Astrocyte of the spinal cord (primary cell): ENCODE measurements around the gene ASS1.

Source experiments
- DNase-seq: peaks from one replicate; pipeline ENCODE4 v3.0.0; 2011; ENCODE audit warnings: low read depth, low spot score
- H3K4me3 ChIP-seq: 2 replicates; pipeline ENCODE4 v1.5.1; 2011; ENCODE audit warnings: low read depth, mild to moderate bottlenecking, low read length, moderate library complexity
- CTCF ChIP-seq: IDR thresholded peaks from 2 replicates; pipeline ENCODE4 v1.5.1; 2012; ENCODE audit warnings: low read depth, mild to moderate bottlenecking, low read length, inconsistent platforms
- in situ Hi-C: cut with HindIII; loops from 2 replicates; pipeline ENCODE4 v1.10.0; 2017; ENCODE audit warnings: low sequenced_read_pairs

ASS1 gene

DNA sequence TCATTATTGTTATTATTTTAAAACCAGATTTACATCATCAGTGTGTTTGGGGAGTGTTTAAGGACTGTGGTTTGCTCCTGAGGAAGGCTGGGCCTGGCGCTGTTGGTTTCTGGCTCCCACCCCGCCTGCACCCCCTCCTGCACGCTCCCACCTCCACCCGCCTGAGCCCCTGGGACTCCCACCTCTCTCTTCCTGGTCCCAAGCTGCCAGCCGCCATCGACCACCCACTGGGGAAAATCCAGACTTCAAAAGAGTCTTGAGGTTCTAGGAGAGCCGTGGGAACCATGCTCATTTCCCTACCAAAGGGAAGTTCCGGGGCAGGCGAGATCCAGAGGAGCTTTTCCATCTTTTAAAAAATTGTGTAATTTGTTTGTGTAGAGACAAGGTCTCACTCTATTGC, 99.6 kb downstream of the ASS1 start:
- no peak overlapping the region for H3K4me3 ChIP-seq
- no peak for DNase-seq
- in situ Hi-C loops, result no loop called here
- no peak for TF ChIP-seq CTCF

GRCh38 chr9:130548103-130548502, 103.3 kb downstream of the ASS1 start:
- DNase-seq, result no peak
- H3K4me3 ChIP-seq, result no peak overlapping the region
- no peak for TF ChIP-seq CTCF
- in situ Hi-C loops, result no loop called here

GRCh38 chr9:130549093-130549735, 104.5 kb downstream of the ASS1 start:
- no peak overlapping the region for H3K4me3 ChIP-seq
- in situ Hi-C loops, result no loop called here
- no peak for DNase-seq
- no peak for TF ChIP-seq CTCF
